ENCODE measurements around the gene SLC18B1.

SLC18B1 gene

DNA sequence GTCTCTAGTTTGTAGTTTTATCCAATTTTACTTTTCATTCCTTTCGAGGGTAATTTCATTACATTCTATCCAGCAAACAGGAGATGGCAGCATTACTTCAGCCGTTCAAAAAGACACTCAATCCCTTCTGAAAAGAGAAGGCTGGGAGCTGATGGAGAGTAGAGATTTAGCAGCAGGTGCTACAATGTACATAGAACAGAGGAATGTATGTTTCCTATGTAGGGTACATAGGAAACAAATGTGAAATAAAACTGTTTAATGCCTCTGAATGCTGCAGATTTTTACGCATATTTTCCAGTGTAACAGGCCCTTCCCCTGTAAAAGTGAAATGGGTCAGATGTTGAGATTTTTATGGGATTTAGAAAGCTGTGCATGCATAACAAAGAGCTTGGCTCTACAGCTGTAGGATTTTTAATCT, 31.9 kb upstream of the SLC18B1 start:
- DNase-seq (ENCODE audit: low spot score) (no peak), ATAC-seq (ENCODE audit: low read depth) (peak; percentile 52; the same call in 1 of the 3 replicates)
- TF ChIP-seq, protein P1, sequence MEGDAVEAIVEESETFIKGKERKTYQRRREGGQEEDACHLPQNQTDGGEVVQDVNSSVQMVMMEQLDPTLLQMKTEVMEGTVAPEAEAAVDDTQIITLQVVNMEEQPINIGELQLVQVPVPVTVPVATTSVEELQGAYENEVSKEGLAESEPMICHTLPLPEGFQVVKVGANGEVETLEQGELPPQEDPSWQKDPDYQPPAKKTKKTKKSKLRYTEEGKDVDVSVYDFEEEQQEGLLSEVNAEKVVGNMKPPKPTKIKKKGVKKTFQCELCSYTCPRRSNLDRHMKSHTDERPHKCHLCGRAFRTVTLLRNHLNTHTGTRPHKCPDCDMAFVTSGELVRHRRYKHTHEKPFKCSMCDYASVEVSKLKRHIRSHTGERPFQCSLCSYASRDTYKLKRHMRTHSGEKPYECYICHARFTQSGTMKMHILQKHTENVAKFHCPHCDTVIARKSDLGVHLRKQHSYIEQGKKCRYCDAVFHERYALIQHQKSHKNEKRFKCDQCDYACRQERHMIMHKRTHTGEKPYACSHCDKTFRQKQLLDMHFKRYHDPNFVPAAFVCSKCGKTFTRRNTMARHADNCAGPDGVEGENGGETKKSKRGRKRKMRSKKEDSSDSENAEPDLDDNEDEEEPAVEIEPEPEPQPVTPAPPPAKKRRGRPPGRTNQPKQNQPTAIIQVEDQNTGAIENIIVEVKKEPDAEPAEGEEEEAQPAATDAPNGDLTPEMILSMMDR (IDR thresholded peaks at IDR 0.05; ENCODE audit: poor library complexity, severe bottlenecking), result peak; percentile 82
- Histone ChIP-seq H3K27ac (ENCODE audit: poor library complexity, severe bottlenecking) (no peak overlapping the region), H3K36me3 (ENCODE audit: low read depth) (no peaks in the 10 kb centered on the region), H3K27me3 (ENCODE audit: insufficient read depth, poor library complexity, severe bottlenecking) (no peaks in the 10 kb centered on the region), H3K9me3 (ENCODE audit: severe bottlenecking) (no peaks in the 10 kb centered on the region), H3K4me1 (ENCODE audit: insufficient read depth, poor library complexity, severe bottlenecking) (no peaks in the 10 kb centered on the region), H3K4me3 (ENCODE audit: severe bottlenecking) (no peak overlapping the region)

- DNase-seq (ENCODE audit: low spot score) (no peak), ATAC-seq (ENCODE audit: low read depth) (peak; percentile 22)
- H3K27me3 ChIP-seq (ENCODE audit: insufficient read depth, poor library complexity, severe bottlenecking), result no peaks in the 10 kb centered on the region
- H3K36me3 ChIP-seq (ENCODE audit: low read depth), result peaks cover 37% of the 10 kb centered on the region
- no peaks in the 10 kb centered on the region for H3K4me1 ChIP-seq (ENCODE audit: insufficient read depth, poor library complexity, severe bottlenecking)
- TF ChIP-seq, protein P1 (IDR thresholded peaks at IDR 0.05; ENCODE audit: poor library complexity, severe bottlenecking), result no peak
- peak overlapping the region; percentile 5 for H3K27ac ChIP-seq (ENCODE audit: poor library complexity, severe bottlenecking)
- no peaks in the 10 kb centered on the region for H3K9me3 ChIP-seq (ENCODE audit: severe bottlenecking)
- H3K4me3 ChIP-seq (ENCODE audit: severe bottlenecking), result no peak overlapping the region
Measured at GRCh38 chr6:132820629-132821381, 22.4 kb upstream of the SLC18B1 start.

GRCh38 chr6:132819405-132820161, 21.1 kb upstream of the SLC18B1 start:
- peak; percentile 75 for ATAC-seq (ENCODE audit: low read depth)
- Histone ChIP-seq H3K27me3 (ENCODE audit: insufficient read depth, poor library complexity, severe bottlenecking) (no peaks in the 10 kb centered on the region), H3K4me3 (ENCODE audit: severe bottlenecking) (no peak overlapping the region), H3K27ac (ENCODE audit: poor library complexity, severe bottlenecking) (peak overlapping the region; percentile 81), H3K4me1 (ENCODE audit: insufficient read depth, poor library complexity, severe bottlenecking) (no peaks in the 10 kb centered on the region), H3K9me3 (ENCODE audit: severe bottlenecking) (no peaks in the 10 kb centered on the region), H3K36me3 (ENCODE audit: low read depth) (peaks cover 49% of the 10 kb centered on the region)
- DNase-seq (ENCODE audit: low spot score), result no peak
- TF ChIP-seq, protein P1 (IDR thresholded peaks at IDR 0.05; ENCODE audit: poor library complexity, severe bottlenecking), result no peak

- DNase-seq (ENCODE audit: low spot score) (no peak), ATAC-seq (ENCODE audit: low read depth) (peak; percentile 0; the same call in 2 of the 3 replicates)
- Histone ChIP-seq H3K36me3 (ENCODE audit: low read depth) (peaks cover 50% of the 10 kb centered on the region), H3K27me3 (ENCODE audit: insufficient read depth, poor library complexity, severe bottlenecking) (no peaks in the 10 kb centered on the region), H3K9me3 (ENCODE audit: severe bottlenecking) (no peaks in the 10 kb centered on the region), H3K4me3 (ENCODE audit: severe bottlenecking) (no peak overlapping the region), H3K27ac (ENCODE audit: poor library complexity, severe bottlenecking) (peak overlapping the region; percentile 81), H3K4me1 (ENCODE audit: insufficient read depth, poor library complexity, severe bottlenecking) (no peaks in the 10 kb centered on the region)
- TF ChIP-seq, protein P1 (IDR thresholded peaks at IDR 0.05; ENCODE audit: poor library complexity, severe bottlenecking), result no peak
Measured at GRCh38 chr6:132818404-132819359, 20.2 kb upstream of the SLC18B1 start.

All from RWPE2 (cell line).